Stimulated activated CD8-positive, alpha-beta memory T cell treated with anti-CD3 and anti-CD28 coated beads, Interleukin-15, amount 100 ng/mL, for 24 hours (primary cell): ENCODE data around the gene ST3GAL3.

Experiments used
- DNase-seq: peaks from one replicate; pipeline ENCODE4 v3.0.0-alpha.2; 2020; ENCODE audit warnings: low read depth

Gene ST3GAL3

GRCh38 chr1:43914576-43915525 lies 207.5 kb downstream of the ST3GAL3 start:
- no peak for DNase-seq

GRCh38 chr1:43919906-43920305 lies 212.6 kb downstream of the ST3GAL3 start:
- DNase-seq: no peak

GRCh38 chr1:43921022-43921421 lies 213.7 kb downstream of the ST3GAL3 start:
- DNase-seq: no peak

- DNase-seq: no peak
Observed at GRCh38 chr1:43924516-43924915, 217.2 kb downstream of the ST3GAL3 start.

GRCh38 chr1:43925846-43926245 lies 218.5 kb downstream of the ST3GAL3 start:
- DNase-seq: no peak

GRCh38 chr1:43930168-43930948 lies 223.0 kb downstream of the ST3GAL3 start:
- no peak for DNase-seq

GRCh38 chr1:43930949-43931275 lies 223.6 kb downstream of the ST3GAL3 start:
- DNase-seq: no peak

- no peak for DNase-seq
Observed at GRCh38 chr1:43931711-43932660, 224.7 kb downstream of the ST3GAL3 start.

- DNase-seq: no peak
Observed at GRCh38 chr1:43932786-43933385, 225.6 kb downstream of the ST3GAL3 start.

- no peak for DNase-seq
Observed at GRCh38 chr1:43933386-43934100, 226.2 kb downstream of the ST3GAL3 start, which contains the start of gene ARTN. TSS of gene ARTN (plus strand) at chr1:43933801. CDS start at chr1:43935657, 1,856 bp downstream.

- no peak for DNase-seq
Observed at GRCh38 chr1:43934101-43934985, 227.0 kb downstream of the ST3GAL3 start.

GRCh38 chr1:43934986-43935324 lies 227.6 kb downstream of the ST3GAL3 start:
- DNase-seq: no peak

- DNase-seq: no peak
Observed at GRCh38 chr1:43935711-43936427, 228.5 kb downstream of the ST3GAL3 start.

GRCh38 chr1:43936431-43937151 lies 229.3 kb downstream of the ST3GAL3 start:
- DNase-seq: no peak

- DNase-seq: no peak
Observed at GRCh38 chr1:43937179-43937865, 230.0 kb downstream of the ST3GAL3 start.

GRCh38 chr1:43938383-43938782 lies 231.0 kb downstream of the ST3GAL3 start:
- no peak for DNase-seq

- no peak for DNase-seq
Observed at GRCh38 chr1:43938892-43939587, 231.7 kb downstream of the ST3GAL3 start.
